Neural cell (in vitro differentiated cells): ENCODE results near the gene TCP10L.

Experiments
- EZH2 ChIP-seq: fragments of 200-600, 300-800 bp; shearing (Covaris generic), sonication (generic); IDR thresholded peaks from 2 replicates; pipeline ENCODE4 v1.6.1; 2014; ENCODE audit warnings: antibody characterized with exemption, low read length, borderline replicate concordance, mild to moderate bottlenecking; ENCODE audit not compliant: insufficient read depth, poor library complexity, severe bottlenecking
- POLR2AphosphoS5 ChIP-seq: IDR thresholded peaks from 2 replicates; pipeline ENCODE4 v1.6.1; 2012
- SMC3 ChIP-seq: fragments of 450-650 bp; conservative IDR thresholded peaks from 2 replicates; pipeline ENCODE4 v1.6.1; 2014; ENCODE audit warnings: antibody characterized with exemption, mild to moderate bottlenecking, moderate library complexity; ENCODE audit not compliant: poor library complexity
- TF ChIP-seq, protein P1 (sequence below): fragments of 450-650 bp; IDR thresholded peaks from 2 replicates; pipeline ENCODE4 v1.5.1; 2014; ENCODE audit warnings: antibody characterized with exemption, mild to moderate bottlenecking, moderate library complexity; ENCODE audit not compliant: poor library complexity, severe bottlenecking

- TF ChIP-seq SMC3 (no peak), EZH2 (no peak), POLR2AphosphoS5 (no peak)
- TF ChIP-seq, protein P1, sequence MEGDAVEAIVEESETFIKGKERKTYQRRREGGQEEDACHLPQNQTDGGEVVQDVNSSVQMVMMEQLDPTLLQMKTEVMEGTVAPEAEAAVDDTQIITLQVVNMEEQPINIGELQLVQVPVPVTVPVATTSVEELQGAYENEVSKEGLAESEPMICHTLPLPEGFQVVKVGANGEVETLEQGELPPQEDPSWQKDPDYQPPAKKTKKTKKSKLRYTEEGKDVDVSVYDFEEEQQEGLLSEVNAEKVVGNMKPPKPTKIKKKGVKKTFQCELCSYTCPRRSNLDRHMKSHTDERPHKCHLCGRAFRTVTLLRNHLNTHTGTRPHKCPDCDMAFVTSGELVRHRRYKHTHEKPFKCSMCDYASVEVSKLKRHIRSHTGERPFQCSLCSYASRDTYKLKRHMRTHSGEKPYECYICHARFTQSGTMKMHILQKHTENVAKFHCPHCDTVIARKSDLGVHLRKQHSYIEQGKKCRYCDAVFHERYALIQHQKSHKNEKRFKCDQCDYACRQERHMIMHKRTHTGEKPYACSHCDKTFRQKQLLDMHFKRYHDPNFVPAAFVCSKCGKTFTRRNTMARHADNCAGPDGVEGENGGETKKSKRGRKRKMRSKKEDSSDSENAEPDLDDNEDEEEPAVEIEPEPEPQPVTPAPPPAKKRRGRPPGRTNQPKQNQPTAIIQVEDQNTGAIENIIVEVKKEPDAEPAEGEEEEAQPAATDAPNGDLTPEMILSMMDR: no peak
Observed at GRCh38 chr21:32590130-32590529, 4.8 kb upstream of the TCP10L start.
